K562 (cell line): ENCODE measurements around the gene RBM12. TPM values are rescaled to one million over a fixed set of nuclear protein-coding genes. Genes with fewer than 3 reads are reported as not detected.

ENCODE experiments used
- BCOR ChIP-seq: fragments of 450-650 bp; IDR thresholded peaks from 2 replicates; pipeline ENCODE4 v1.6.1; 2016
- CHD1 ChIP-seq: fragments of 200-600 bp; sonication (generic); IDR thresholded peaks from one replicate; pipeline ENCODE4 v1.6.1; 2012; ENCODE audit warnings: mild to moderate bottlenecking, moderate library complexity, low read length, inconsistent platforms
- CHD4 ChIP-seq: fragments of 200-600 bp; sonication (generic); IDR thresholded peaks from 3 replicates; pipeline ENCODE4 v1.6.1; 2012; ENCODE audit warnings: low read depth, mild to moderate bottlenecking, mixed read lengths, low read length, inconsistent platforms; ENCODE audit not compliant: insufficient read depth, insufficient replicate concordance, poor library complexity, severe bottlenecking
- DMBX1 ChIP-seq: fragments of 250-450 bp; sonication (Bioruptor Pico); IDR thresholded peaks from 2 replicates; pipeline ENCODE4 v1.8.0; 2022; ENCODE audit warnings: inconsistent platforms, mild to moderate bottlenecking, moderate library complexity, borderline replicate concordance
- UBTF ChIP-seq, 2 experiments: IDR thresholded peaks; 2 replicates each; pipeline ENCODE4 v1.6.1; 2012; ENCODE audit warnings: improper control_type of control experiment in 2 of 2, low read depth in 2 of 2, low read length in 2 of 2, borderline replicate concordance in 1 of 2
- ZBTB40 ChIP-seq, 2 experiments: fragments of 450-650 bp in 1 of 2; sonication (generic) in 1 of 2; formaldehyde crosslinking in 1 of 2; IDR thresholded peaks; 2 replicates each; pipeline versions ENCODE4 v1.7.1 to v1.9.0; 2016 to 2022; ENCODE audit warnings: inconsistent platforms in 1 of 2, mild to moderate bottlenecking in 1 of 2, missing genetic modification reagents in 1 of 2
- polyA plus RNA-seq, 8 experiments: library from polyadenylated mRNA; depleted of rRNA in 4 of 8; stranded (reverse) in 5 of 8; unstranded in 3 of 8; fragments of >200 nt; fragmentation: Nextera tagmentation in 2 of 8; fragmentation: Illumina TruSeq in 1 of 8; extraction: Ambion mirVana in 2 of 8; extraction: Trizol in 1 of 8; gene quantifications; 2 replicates each; pipeline versions ENCODE4 v1.2.1 to v1.2.3, GENCODE V29; 2011 to 2014; ENCODE audit warnings: inconsistent platforms in 1 of 8, missing spikeins in 1 of 8
- total RNA-seq, 7 experiments: library from RNA; depleted of rRNA in 6 of 7; stranded (reverse); fragments of >200 nt in 6 of 7; fragmentation: Illumina TruSeq in 2 of 7; extraction: Trizol in 2 of 7; gene quantifications; 2 replicates each; pipeline versions ENCODE4 v1.2.1 to v1.2.3, GENCODE V29; 2011 to 2021; ENCODE audit warnings: low replicate concordance in 1 of 7
- TF ChIP-seq, protein P1 (sequence below): fragments of 450-650 bp; IDR thresholded peaks from 2 replicates; pipeline ENCODE4 v1.6.1; 2016
- TF ChIP-seq, protein P2 (sequence below): fragments of 250-450 bp; sonication (Bioruptor Pico); IDR thresholded peaks from 2 replicates; pipeline ENCODE4 v1.4.0; 2020; ENCODE audit warnings: mild to moderate bottlenecking, moderate library complexity, borderline replicate concordance

The RBM12 gene
- total and polyA plus RNA-seq, 9 of the 15 experiments (the other 6 are each of a cell fraction or from before 2014, with no cell fraction given) = 5.0 to 162 (median 73.3) TPM

GRCh38 chr20:35616465-35617396 lies 48.0 kb downstream of the RBM12 start (continued):
- TF ChIP-seq, protein P1, sequence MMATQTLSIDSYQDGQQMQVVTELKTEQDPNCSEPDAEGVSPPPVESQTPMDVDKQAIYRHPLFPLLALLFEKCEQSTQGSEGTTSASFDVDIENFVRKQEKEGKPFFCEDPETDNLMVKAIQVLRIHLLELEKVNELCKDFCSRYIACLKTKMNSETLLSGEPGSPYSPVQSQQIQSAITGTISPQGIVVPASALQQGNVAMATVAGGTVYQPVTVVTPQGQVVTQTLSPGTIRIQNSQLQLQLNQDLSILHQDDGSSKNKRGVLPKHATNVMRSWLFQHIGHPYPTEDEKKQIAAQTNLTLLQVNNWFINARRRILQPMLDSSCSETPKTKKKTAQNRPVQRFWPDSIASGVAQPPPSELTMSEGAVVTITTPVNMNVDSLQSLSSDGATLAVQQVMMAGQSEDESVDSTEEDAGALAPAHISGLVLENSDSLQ = peak; percentile 80
- peak; percentile 74 for TF ChIP-seq CHD1
- no peak for TF ChIP-seq UBTF (IDR thresholded peaks at IDR 0.05; ENCODE audit: borderline replicate concordance in 1 of 2, low read depth in 2 of 2, low read length in 2 of 2)
- TF ChIP-seq, protein P2, sequence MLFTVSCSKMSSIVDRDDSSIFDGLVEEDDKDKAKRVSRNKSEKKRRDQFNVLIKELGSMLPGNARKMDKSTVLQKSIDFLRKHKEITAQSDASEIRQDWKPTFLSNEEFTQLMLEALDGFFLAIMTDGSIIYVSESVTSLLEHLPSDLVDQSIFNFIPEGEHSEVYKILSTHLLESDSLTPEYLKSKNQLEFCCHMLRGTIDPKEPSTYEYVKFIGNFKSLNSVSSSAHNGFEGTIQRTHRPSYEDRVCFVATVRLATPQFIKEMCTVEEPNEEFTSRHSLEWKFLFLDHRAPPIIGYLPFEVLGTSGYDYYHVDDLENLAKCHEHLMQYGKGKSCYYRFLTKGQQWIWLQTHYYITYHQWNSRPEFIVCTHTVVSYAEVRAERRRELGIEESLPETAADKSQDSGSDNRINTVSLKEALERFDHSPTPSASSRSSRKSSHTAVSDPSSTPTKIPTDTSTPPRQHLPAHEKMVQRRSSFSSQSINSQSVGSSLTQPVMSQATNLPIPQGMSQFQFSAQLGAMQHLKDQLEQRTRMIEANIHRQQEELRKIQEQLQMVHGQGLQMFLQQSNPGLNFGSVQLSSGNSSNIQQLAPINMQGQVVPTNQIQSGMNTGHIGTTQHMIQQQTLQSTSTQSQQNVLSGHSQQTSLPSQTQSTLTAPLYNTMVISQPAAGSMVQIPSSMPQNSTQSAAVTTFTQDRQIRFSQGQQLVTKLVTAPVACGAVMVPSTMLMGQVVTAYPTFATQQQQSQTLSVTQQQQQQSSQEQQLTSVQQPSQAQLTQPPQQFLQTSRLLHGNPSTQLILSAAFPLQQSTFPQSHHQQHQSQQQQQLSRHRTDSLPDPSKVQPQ (CRISPR knock-in tag) = no peak
- TF ChIP-seq BCOR = peak; percentile 93; the same call in 1 of the 2 replicates
- TF ChIP-seq CHD4 = no peak
- peak; percentile 59 for TF ChIP-seq ZBTB40 (IDR thresholded peaks at IDR 0.05)
- TF ChIP-seq ZBTB40 (CRISPR knock-in tag; IDR thresholded peaks at IDR 0.05) = no peak
- peak; percentile 67; the same call in 1 of the 2 replicates for TF ChIP-seq DMBX1 (CRISPR knock-in tag)
